T-helper 2 cell treated with Interferon-gamma antibody and Interleukin-4, amounts not matched to agents 5 μg/mL and 100 μg/mL, for 36 hours (primary cell): ENCODE data around the gene GOLGA8B.
A peak's percentile ranks its signal among the peaks of the same experiment; 100 is the strongest.
"Not testable (repeated sequence)": the region's sequence is repeated elsewhere in the genome, so short reads cannot be mapped to it uniquely, and the experiment has no call there.

Experiments used
- DNase-seq: peaks from one replicate; pipeline ENCODE4 v3.0.0; 2021; ENCODE audit warnings: low spot score
- H3K27ac Mint-ChIP-seq: one replicate; pipeline ENCODE4 v1.8.0; 2021; ENCODE audit warnings: mild to moderate bottlenecking, mixed read lengths
- H3K27me3 Mint-ChIP-seq: one replicate; pipeline ENCODE4 v1.8.0; 2021; ENCODE audit warnings: low read depth, mixed read lengths
- H3K36me3 Mint-ChIP-seq: one replicate; pipeline ENCODE4 v1.8.0; 2021; ENCODE audit warnings: low read depth, mixed read lengths
- H3K4me1 Mint-ChIP-seq: one replicate; pipeline ENCODE4 v1.8.0; 2021; ENCODE audit warnings: low read depth, mixed read lengths
- H3K4me3 Mint-ChIP-seq: one replicate; pipeline ENCODE4 v1.8.0; 2022; ENCODE audit warnings: mild to moderate bottlenecking, moderate library complexity, mixed read lengths
- H3K9me3 Mint-ChIP-seq: one replicate; pipeline ENCODE4 v1.8.0; 2021; ENCODE audit warnings: mixed read lengths

The GOLGA8B gene

DNA sequence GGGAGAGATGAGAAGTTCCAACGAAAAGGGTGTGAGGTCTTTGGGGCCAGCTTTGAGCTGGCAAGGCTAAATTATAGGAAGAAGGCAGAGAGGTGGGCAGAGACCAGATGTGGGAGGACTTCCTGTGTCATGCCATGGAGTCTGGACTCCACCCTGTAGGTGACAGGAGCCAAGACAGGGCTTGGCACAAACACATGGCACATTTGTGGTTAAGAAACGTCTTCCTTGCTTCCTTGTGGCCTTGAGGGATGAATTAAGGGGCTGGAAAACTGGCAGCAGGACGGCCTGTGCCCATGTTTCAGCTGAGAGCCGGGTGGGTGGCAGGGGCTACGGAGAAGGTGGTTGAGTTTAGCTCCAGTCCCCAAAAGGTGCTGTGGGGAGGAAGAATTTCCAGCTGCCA, 18.7 kb downstream of the GOLGA8B start:
- not testable (repeated sequence) for H3K27me3 Mint-ChIP-seq, H3K36me3 Mint-ChIP-seq, H3K4me3 Mint-ChIP-seq, H3K9me3 Mint-ChIP-seq, DNase-seq
- H3K4me1 Mint-ChIP-seq, result peaks cover 11% of the 10 kb centered on the region
- H3K27ac Mint-ChIP-seq, result peak overlapping the region; percentile 63

DNA sequence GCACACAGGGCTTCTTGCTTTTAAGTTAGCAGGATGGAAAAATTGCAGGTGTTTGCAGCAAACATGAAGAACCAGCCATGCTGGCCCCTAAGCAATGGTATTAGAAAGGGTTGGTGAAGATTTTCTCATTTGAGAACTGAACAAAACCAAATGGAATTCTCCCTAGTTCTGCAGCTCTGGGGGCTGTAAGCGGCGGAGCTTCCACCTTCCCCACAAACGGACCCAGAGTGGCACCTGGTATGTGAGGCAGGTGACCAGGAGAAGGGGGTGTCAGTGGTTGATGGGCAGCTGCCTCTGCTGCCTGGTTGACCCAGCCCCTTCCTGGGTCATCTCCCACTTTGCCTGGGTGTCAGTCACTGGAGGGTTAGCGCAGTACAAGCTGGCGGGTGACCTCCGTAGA, 22.6 kb downstream of the GOLGA8B start:
- H3K4me1 Mint-ChIP-seq, H3K4me3 Mint-ChIP-seq, H3K36me3 Mint-ChIP-seq, DNase-seq, H3K27ac Mint-ChIP-seq, H3K9me3 Mint-ChIP-seq, H3K27me3 Mint-ChIP-seq: not testable (repeated sequence)

DNA sequence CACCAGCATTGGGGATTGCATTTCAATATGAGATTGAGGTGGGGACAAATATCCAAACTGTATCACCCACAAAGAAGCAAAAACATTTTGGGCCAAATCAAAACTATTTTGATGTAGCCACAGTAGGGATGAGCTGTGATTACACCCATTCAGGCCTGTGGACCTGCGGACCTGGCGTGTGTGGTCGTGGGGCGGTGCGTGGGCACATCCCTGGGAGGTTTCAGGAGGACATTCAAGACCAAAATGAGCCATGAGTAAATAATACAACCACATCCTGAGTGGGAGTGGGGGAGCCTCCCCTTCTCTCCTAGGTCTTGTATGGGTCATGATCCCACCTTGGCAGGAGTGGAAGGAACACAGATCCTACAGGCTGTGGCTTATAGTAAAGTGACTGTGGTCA, 23.7 kb downstream of the GOLGA8B start:
- not testable (repeated sequence) for H3K4me3 Mint-ChIP-seq, H3K27ac Mint-ChIP-seq, H3K36me3 Mint-ChIP-seq, H3K4me1 Mint-ChIP-seq, H3K9me3 Mint-ChIP-seq, DNase-seq, H3K27me3 Mint-ChIP-seq

DNA sequence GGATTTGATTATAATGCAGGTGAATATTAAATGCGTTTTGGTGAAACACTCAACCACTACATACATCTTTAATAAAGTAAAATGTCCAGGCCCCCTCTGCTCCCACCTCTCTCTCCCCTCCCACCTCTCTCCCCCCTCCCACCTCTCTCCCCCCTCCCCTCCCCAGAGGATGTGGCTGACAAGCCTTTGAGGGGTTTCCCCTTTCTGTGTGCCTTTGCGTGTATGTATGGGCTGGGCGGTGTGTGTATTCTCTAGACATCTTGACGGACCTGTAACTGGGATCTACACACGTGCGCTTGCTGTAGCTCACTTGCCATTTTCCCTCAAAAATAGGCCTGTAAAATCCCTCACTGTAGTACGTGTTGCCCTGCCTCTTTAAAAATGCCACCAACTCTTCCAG, 28.3 kb downstream of the GOLGA8B start:
- not testable (repeated sequence) for H3K9me3 Mint-ChIP-seq, DNase-seq, H3K4me3 Mint-ChIP-seq, H3K4me1 Mint-ChIP-seq, H3K27ac Mint-ChIP-seq, H3K36me3 Mint-ChIP-seq, H3K27me3 Mint-ChIP-seq

DNA sequence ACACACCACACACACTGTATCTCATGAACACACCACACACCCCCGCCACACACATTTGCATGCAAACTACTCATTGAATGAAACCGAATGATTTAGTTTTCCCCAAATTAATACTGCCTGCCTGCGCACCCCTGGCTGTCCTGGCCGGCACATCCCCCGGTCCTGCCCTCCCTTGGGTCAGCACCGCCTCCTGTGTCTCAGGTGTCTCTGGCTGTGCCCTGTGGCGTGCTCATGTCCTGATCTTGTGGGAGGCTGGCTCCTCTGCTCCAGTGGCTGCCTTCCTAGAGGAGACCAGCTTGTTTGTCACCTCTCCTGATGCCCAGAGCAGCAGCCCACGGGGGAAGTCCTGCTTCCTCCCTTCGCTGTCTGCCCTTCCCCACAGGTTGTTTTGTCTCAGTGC, 28.7 kb downstream of the GOLGA8B start:
- H3K27ac Mint-ChIP-seq, H3K4me1 Mint-ChIP-seq, DNase-seq, H3K9me3 Mint-ChIP-seq, H3K36me3 Mint-ChIP-seq, H3K27me3 Mint-ChIP-seq, H3K4me3 Mint-ChIP-seq: not testable (repeated sequence)

DNA sequence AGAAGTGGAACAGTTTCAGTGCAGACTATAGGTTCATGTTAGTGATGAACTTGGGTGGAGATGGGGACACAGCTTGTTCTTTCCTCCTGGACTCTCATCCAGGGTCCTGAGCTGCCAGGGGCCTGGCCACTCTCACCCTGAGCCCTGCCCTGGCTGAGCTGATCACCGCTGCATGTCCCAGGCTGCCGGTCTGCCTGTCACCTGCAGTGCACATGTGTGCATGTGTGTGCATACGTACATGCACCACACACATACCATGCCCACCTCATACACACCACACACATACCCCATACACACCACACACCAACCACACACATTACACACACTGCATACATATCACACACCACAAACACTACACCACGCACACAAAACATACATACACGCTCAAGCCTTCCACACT, 29.3 kb downstream of the GOLGA8B start:
- H3K4me3 Mint-ChIP-seq, H3K4me1 Mint-ChIP-seq, H3K9me3 Mint-ChIP-seq, DNase-seq, H3K36me3 Mint-ChIP-seq, H3K27ac Mint-ChIP-seq, H3K27me3 Mint-ChIP-seq: not testable (repeated sequence)

DNA sequence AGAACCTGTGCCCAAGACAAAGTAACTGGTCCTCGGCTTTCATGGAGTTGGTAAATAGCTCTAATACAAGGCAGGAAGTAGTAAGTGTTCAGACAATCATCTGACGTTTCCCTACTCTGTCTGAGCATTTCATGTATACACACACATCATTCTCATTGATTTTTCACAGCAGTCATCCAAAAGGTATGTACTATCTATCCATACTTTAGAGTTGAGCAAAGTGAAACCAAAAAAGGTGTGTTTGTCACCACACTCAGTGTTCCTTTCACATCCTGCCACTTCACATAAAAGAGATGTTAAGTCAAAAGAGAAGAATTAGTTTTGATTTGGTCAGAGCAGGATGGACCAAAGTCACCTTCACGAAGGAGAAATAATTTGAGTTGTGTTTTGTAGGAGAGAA, 33.3 kb downstream of the GOLGA8B start:
- DNase-seq, H3K27me3 Mint-ChIP-seq, H3K27ac Mint-ChIP-seq, H3K4me1 Mint-ChIP-seq, H3K36me3 Mint-ChIP-seq, H3K9me3 Mint-ChIP-seq, H3K4me3 Mint-ChIP-seq: not testable (repeated sequence)

DNA sequence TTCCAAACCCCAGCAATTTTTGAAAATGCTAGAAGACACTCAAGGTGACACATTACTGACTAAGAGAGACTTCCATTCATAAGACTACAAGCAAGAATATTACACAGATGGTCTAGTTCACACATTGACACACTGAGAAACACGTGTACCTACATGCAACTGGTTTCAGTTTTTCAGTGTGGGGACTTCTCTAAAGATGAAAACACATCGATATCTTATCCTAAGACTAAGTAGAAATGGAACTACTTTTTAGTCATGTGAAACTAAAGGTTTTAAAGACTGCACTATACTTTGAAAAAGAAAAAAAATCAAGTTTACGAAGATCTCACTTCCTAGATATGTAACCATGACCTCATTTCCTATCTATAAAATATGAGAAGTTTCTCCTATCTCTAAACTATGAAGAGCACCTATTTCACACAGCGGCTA, 34.1 kb downstream of the GOLGA8B start:
- H3K4me1 Mint-ChIP-seq, H3K36me3 Mint-ChIP-seq, H3K9me3 Mint-ChIP-seq, H3K27me3 Mint-ChIP-seq, DNase-seq, H3K4me3 Mint-ChIP-seq, H3K27ac Mint-ChIP-seq: not testable (repeated sequence)

DNA sequence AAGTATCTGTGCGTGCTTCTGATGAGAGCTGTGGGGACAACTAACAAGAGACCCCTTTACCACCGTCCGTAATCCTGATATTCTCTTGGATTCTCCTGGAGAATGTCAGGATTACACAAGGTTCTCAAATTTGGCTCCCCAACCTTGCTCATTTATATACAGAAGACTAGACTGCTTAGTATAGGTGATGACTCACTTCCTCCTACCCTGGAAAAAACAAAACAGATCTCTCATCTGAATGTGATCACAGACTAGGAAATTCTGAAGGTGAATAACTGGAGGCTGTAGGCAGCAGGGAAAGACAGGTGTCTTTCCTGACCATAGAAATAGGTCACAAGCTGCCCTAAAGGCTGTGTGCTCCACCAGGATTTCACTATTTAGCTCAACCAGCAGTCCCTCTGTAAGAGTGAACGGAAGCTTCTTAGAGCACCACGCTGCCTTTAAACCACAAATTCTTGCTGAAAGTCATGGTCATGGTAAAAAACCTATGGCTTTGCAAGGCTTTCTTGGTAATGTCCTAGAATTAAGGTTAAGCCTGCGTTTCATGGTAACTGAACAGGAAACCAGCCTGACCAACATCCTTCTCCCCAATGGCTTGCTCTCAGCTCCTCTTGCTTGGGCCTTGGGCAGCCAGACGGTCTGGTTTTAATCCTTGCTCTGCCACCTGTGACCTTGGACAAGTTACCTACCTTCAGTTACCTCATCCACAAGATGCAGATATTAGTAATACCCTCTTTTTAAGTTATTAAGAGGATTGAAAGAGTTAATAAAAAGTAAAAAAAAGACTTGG, 39.4 kb downstream of the GOLGA8B start:
- peak; percentile 24 for DNase-seq

DNA sequence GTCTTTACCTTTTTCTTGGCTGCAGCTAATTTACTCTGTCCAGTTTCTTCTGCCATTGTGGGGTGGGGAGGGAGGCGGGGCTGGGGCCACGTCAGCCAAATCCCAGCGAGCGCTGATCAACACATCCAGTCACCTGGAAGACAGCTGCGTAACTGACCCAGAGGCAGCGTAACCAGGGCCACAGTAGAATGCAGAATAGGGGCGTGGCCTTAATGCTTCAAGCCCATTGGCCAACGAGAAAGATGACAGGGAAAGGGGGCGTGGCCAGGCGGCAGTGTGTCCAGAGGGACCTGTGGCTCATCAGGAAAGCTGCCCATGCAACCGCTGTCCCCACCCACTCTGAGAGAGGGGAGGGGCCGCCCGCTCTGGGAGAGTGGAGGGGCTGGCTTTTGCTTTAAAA, 47.6 kb downstream of the GOLGA8B start:
- not testable (repeated sequence) for DNase-seq

More for the DNA sequence above, 39.4 kb downstream of the GOLGA8B start:
- H3K9me3 Mint-ChIP-seq, H3K36me3 Mint-ChIP-seq, H3K27me3 Mint-ChIP-seq, H3K4me1 Mint-ChIP-seq, H3K4me3 Mint-ChIP-seq, H3K27ac Mint-ChIP-seq: not testable (repeated sequence)

More for the DNA sequence above, 47.6 kb downstream of the GOLGA8B start:
- H3K27me3 Mint-ChIP-seq, H3K4me1 Mint-ChIP-seq, H3K4me3 Mint-ChIP-seq, H3K9me3 Mint-ChIP-seq, H3K27ac Mint-ChIP-seq, H3K36me3 Mint-ChIP-seq: not testable (repeated sequence)
